ENCODE measurements around the gene MOB3A.
A peak's percentile ranks its signal among the peaks of the same experiment; 100 is the strongest.
"Not testable (repeated sequence)": the region's sequence is repeated elsewhere in the genome, so short reads cannot be mapped to it uniquely, and the experiment has no call there.

MOB3A gene

GRCh38 chr19:2096034-2096479 is at the start of gene MOB3A:
TSS of gene MOB3A (minus strand) at chr19:2096326. CDS start at chr19:2078560, 17,766 bp downstream.
- peak; percentile 89 to 92 for DNase-seq (ENCODE audit: low read depth in 2 of 2)

DNA sequence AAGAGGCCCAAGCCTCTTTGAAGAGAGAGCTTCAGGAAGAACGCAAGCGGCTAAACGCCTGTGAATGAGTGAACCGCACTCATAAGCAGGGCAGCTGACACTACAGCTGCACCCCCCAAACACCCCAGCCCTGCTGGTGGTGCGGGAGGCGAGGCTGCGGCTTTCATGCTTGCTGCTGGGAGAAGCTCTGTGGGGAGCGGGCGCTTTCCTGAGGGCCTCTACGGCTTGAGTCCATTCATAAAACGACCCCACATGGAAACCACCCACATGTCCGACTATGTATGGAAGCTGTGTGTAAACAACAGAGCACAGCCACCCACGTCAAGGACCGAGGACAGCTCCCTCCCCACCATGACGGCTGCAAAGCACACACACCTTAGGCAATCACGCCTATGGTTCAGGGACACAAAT is 49.7 kb upstream of the MOB3A start:
- no peak for DNase-seq (ENCODE audit: low read depth in 2 of 2)

DNA sequence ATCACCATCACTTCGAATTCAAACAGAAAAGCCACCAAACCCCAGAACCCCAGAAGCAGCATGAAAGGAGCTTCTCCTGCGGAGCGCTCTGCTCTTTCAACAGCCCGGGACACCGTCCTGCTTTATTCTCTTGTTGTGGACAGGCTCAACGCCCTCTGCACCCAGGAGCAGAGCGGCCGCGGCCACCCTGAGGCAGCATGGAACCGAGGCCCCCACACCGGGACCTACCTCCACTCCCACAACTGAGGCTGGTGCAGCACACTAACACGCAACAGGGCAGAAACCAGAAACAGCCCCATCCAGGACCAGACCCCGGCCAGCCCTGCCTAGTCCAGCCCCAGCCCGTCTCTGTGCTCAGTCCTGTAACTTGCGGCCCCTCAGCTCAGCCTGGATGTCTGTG is 48.1 kb upstream of the MOB3A start:
- DNase-seq (ENCODE audit: low read depth in 2 of 2): no peak

GRCh38 chr19:2142173-2142829 is 46.2 kb upstream of the MOB3A start:
- DNase-seq (ENCODE audit: low read depth in 2 of 2): no peak

- no peak for DNase-seq (ENCODE audit: low read depth in 2 of 2)
Observed at GRCh38 chr19:2140138-2140569, 44.0 kb upstream of the MOB3A start.

DNA sequence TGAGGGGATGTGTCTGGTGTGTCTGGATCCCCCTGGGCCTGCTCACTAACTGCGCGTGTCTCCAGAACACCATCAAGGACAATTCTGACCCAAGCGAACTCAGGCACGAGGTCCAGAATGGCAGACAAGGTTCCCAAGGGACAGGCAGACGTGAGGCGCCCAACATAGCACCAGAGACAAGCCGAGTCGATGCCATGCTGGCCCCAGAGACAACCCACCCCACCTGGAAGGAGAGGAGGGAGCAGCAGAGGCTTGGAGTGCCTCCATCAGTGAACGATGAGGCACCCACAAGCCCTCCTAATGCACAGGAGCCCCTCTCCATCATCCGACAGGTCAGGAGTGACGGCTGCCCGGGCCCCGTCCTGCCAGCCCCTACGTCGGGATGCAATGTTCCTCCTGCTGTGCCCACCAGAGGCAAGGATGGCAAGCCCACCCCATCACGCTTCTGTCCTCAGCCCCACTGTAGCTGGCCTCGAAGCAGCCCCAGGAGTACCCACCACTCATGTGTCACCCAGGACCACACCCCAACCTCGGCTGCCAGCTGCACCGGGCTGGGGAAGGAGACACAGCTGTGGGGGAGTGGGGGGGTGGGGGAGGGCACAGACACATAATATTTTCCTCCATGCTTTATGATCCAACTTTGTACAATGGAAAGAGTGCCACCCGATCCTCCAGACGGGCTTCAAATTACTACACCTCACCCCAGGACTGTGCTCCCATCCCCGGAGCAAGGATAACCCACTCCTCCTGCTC is 43.4 kb upstream of the MOB3A start:
- DNase-seq (ENCODE audit: low read depth in 2 of 2): no peak

GRCh38 chr19:2138061-2138728 is 42.1 kb upstream of the MOB3A start:
- DNase-seq (ENCODE audit: low read depth in 2 of 2): no peak

- no peak for DNase-seq (ENCODE audit: low read depth in 2 of 2)
Observed at GRCh38 chr19:2136796-2137195, 40.7 kb upstream of the MOB3A start.

GRCh38 chr19:2135474-2136402 is 39.6 kb upstream of the MOB3A start:
- no peak for DNase-seq (ENCODE audit: low read depth in 2 of 2)

DNA sequence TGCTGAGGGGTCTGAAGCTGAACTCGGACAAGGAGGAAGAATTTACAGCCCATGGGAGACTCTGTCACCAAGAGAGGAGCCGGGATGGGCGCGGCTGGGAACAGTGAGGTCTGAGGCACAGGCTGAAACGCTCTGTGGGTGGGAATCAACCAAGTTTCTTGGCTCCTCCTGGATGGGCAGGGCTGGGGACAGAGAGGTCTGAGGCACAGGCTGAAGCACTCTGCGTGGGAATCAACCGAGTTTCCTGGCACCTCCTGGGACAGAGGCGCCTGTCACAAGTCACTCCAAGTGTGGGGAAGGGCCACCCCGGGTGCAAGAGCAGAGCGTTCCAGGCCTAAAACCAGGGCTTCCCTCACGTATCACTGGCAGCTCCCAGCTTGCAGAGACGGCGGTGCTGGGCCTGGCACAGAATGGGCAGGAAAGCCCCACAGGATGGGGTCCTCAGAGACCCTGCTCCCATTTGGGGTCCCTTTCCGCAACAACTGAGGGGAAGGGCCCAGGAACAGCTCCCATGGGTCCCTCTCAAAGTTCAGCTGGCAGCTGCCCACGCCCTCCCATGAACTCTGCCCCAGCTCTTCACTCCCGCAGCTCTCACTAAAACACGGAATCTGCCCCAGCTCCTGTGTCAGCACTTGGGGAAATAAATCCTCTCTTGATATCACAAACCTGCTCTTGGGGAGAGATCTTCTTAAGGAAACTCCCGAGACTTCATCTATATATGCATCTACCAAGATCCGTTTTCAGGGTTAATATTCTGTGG is 36.8 kb upstream of the MOB3A start:
- no peak for DNase-seq (ENCODE audit: low read depth in 2 of 2)

DNA sequence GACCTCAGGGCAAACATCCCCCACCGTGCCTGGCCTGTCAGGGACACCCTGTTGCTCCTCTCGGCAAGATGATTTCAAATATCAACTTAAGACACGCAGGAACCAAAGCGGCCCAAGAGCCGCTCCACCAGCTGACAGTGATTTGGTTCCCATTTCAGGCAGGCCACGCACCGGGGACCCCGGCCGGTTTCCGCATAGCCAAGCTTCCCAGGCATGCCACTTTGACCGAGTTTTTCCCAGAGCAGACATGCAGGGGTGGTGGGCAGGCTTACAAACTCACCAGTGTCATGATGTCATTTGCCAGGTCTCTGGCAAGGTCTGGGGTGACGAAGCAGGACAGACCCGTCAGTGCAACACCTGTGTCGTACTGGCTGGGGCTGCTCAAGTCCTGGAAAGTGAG is 36.1 kb upstream of the MOB3A start:
- DNase-seq (ENCODE audit: low read depth in 2 of 2): no peak

DNA sequence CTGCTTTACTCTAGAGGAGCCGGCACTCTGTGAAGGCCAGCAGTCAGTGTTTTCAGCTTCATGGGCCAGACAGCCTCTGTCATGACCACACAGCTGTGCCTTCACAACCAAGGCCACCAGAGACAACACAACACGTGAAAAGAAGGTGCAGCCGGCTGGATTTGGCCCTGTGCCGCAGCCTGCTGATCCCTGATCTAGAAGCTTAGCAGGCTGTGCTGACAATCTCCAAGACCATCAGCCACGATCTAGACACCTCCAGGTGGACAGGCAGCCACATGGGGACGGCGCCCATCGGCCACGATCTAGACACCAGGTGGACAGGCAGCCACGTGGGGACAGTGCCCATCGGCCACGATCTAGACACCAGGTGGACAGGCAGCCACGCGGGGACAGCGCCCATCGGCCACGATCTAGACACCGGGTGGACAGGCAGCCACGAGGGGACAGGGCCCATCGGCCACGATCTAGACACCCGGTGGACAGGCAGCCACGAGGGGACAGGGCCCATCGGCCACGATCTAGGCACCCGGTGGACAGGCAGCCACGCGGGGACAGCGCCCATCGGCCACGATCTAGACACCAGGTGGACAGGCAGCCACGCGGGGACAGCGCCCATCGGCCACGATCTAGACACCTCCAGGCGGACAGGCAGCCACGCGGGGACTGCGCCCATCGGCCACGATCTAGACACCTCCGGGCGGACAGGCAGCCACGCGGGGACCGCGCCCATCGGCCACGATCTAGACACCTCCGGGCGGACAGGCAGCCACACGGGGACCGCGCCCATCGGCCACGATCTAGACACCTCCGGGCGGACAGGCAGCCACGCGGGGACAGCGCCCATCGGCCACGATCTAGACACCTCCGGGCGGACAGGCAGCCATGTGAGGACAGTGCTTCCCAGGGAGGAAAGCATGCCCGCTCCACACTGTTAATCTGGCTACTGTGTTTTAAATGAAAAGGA is 35.2 kb upstream of the MOB3A start:
- DNase-seq (ENCODE audit: low read depth in 2 of 2): not testable (repeated sequence)

DNA sequence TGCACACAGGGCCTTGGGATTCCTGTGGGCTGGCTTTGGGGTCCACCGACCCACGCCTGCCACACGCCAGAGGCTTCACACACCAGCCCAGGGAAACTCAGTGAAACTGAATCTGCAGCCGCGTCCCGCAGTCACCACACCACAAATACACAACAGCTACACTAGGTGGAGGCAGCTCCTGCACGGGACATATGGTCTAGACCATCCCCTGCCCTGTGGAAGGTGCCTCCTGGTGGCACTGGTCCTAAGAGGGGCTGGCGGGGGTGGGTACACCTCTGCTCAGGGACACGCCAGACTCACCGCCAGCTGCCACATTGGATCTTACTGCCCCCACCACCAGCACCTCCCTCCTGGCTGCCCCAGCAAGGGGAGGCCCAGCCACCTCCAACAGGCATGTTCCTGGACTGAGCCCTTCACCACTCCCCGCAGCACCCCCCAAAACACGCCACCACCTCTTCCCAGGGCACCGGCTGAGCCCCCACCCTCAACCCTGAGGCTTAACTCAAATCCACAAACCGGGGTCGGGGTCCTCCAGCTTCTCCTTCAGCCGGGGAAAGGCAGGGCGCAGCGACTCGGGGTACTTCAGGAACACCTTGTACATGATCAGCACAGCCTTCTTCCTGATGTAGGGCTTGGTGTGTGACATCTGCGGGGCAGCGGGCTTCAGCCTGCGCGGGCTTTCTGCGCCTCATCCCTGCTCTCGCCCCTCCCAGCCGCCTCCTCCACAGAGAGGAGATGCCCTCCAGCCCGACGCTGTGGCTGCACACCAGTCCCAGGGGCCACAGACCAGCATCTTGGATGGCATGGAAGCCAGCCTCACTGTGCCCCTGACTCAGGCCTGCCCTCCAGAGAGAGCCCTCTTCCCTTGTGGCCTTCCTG is 34.0 kb upstream of the MOB3A start:
- DNase-seq (ENCODE audit: low read depth in 2 of 2): no peak

- no peak for DNase-seq (ENCODE audit: low read depth in 2 of 2)
Observed at GRCh38 chr19:2129486-2129885, 33.4 kb upstream of the MOB3A start.

GRCh38 chr19:2129022-2129421 is 32.9 kb upstream of the MOB3A start:
- DNase-seq (ENCODE audit: low read depth in 2 of 2): no peak

- not testable (repeated sequence) for DNase-seq (ENCODE audit: low read depth in 2 of 2)
Observed at GRCh38 chr19:2128252-2128651, 32.1 kb upstream of the MOB3A start.

DNA sequence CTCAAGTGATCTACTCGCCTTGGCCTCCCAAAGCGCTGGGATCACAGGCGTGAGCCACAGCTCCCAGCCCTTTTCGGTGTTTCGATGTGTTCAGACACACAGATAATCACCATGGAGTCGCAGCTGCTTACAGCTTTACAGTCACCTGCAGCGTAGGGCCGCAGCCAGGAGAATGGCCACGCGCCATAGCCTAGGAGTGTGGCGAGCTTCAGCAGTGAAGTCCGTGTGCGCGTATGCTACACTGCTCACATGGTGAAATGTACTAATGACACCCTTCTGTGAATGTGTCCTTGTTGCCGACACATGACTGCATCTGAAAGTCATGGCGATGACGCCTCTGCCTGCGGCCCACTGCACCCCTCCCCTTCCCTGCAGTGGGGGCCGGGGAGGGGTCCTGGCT is 31.6 kb upstream of the MOB3A start:
- DNase-seq (ENCODE audit: low read depth in 2 of 2): no peak

DNA sequence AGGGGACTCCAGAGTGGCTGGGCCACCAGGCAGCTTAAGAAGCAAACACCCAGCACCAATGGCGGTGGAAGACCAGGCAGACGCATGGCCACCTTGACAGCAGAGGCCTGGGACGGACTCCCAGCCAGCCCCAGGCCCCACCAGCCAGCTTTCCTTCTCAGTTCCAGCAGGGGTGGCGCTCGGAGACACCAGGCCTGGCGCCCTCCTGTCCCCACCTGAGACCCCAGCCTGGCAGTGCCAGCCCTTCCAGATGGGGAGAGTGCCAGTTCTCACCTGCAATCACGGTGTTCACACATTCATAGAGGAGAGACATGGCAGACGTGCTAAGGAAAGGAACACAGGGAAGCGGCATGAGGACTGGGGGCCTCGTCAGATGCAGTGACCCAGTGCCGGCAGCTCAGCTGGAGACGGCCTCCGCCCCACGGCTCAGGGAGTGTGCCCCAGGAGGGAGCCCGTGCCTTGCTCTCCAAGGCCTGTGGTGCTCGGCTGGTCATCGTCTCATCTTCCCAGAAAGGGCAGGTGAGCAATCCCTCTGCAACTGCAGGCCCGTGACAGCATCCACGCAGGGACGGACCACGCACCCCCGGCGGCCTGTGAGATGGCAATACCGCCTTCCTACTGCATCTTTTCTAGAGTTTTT is 30.9 kb upstream of the MOB3A start:
- no peak for DNase-seq (ENCODE audit: low read depth in 2 of 2)
